ENCODE results near the gene ZNF668. TPM values are rescaled to one million over a fixed set of nuclear protein-coding genes. Genes with fewer than 3 reads are reported as not detected.

ZNF668 gene
- total RNA-seq, 1 experiment from 2014 or later = 21.5 TPM

DNA sequence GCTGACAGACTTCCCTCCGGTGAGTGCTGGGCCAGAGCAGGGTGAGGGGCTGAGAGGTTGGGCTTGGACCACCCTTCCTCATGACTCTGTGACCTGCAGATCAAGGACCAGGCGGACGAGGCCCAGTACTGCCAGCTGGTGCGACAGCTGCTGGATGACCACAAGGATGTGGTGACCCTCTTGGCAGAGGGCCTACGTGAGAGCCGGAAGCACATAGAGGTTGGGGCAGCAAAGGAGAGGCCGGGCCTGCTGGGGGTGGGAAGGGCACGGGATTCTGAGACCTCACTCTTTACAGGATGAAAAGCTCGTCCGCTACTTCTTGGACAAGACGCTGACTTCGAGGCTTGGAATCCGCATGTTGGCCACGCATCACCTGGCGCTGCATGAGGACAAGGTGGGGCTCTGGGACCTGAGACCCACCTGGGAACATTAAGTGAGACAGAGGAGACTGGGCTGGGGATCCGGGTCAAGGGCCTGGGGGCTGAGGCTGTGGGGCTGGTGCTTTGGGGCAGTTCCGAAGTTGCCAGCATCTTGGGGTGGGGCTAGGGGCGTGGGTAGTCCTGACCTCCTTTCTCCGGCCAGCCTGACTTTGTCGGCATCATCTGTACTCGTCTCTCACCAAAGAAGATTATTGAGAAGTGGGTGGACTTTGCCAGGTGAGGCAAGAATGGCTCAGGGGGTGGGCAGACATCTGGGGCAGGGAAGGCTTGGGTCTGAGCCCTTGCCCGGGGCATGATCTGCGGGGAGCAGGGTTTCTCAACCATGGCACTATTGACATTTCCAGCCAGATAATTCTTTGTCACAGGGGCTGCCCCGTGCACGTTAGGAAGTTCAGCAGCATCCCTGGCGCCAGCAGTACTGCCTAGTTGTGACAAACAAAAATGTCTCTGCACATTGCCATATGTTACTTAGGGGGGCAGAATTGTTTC, 36.3 kb upstream of the ZNF668 start:
- Histone ChIP-seq H3K4me1 (ENCODE audit: control insufficient read depth, insufficient read depth, low read length) (peaks cover 23% of the 10 kb centered on the region), H3K4me3 (ENCODE audit: low read depth in 2 of 2, low read length in 2 of 2) (no peak overlapping the region), H3K27me3 (ENCODE audit: control insufficient read depth, insufficient read depth, low read length) (no peaks in the 10 kb centered on the region), H3K9me3 (ENCODE audit: control insufficient read depth, insufficient read depth, low read depth, low read length) (no peaks in the 10 kb centered on the region), H3K36me3 (ENCODE audit: control insufficient read depth, insufficient read depth, low read length) (no peaks in the 10 kb centered on the region; the same call in 1 of the 2 replicates), H3K27ac (ENCODE audit: low read length) (no peak overlapping the region)
- CTCF ChIA-PET = no interaction called here
- no peak for TF ChIP-seq SIN3A (IDR thresholded peaks at IDR 0.05; ENCODE audit: borderline replicate concordance, insufficient read depth, low read depth, low read length)
- no peak for TF ChIP-seq TCF7L2 (IDR thresholded peaks at IDR 0.05; ENCODE audit: low read depth, low read length)
- TF ChIP-seq, protein P1, sequence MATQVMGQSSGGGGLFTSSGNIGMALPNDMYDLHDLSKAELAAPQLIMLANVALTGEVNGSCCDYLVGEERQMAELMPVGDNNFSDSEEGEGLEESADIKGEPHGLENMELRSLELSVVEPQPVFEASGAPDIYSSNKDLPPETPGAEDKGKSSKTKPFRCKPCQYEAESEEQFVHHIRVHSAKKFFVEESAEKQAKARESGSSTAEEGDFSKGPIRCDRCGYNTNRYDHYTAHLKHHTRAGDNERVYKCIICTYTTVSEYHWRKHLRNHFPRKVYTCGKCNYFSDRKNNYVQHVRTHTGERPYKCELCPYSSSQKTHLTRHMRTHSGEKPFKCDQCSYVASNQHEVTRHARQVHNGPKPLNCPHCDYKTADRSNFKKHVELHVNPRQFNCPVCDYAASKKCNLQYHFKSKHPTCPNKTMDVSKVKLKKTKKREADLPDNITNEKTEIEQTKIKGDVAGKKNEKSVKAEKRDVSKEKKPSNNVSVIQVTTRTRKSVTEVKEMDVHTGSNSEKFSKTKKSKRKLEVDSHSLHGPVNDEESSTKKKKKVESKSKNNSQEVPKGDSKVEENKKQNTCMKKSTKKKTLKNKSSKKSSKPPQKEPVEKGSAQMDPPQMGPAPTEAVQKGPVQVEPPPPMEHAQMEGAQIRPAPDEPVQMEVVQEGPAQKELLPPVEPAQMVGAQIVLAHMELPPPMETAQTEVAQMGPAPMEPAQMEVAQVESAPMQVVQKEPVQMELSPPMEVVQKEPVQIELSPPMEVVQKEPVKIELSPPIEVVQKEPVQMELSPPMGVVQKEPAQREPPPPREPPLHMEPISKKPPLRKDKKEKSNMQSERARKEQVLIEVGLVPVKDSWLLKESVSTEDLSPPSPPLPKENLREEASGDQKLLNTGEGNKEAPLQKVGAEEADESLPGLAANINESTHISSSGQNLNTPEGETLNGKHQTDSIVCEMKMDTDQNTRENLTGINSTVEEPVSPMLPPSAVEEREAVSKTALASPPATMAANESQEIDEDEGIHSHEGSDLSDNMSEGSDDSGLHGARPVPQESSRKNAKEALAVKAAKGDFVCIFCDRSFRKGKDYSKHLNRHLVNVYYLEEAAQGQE (IDR thresholded peaks at IDR 0.05; ENCODE audit: insufficient read depth in 1 of 2, low read depth in 2 of 2, low read length in 1 of 2) = no peak
- TF ChIP-seq, protein P2, sequence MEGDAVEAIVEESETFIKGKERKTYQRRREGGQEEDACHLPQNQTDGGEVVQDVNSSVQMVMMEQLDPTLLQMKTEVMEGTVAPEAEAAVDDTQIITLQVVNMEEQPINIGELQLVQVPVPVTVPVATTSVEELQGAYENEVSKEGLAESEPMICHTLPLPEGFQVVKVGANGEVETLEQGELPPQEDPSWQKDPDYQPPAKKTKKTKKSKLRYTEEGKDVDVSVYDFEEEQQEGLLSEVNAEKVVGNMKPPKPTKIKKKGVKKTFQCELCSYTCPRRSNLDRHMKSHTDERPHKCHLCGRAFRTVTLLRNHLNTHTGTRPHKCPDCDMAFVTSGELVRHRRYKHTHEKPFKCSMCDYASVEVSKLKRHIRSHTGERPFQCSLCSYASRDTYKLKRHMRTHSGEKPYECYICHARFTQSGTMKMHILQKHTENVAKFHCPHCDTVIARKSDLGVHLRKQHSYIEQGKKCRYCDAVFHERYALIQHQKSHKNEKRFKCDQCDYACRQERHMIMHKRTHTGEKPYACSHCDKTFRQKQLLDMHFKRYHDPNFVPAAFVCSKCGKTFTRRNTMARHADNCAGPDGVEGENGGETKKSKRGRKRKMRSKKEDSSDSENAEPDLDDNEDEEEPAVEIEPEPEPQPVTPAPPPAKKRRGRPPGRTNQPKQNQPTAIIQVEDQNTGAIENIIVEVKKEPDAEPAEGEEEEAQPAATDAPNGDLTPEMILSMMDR (IDR thresholded peaks at IDR 0.05) = no peak
- TF ChIP-seq POLR2AphosphoS5 (IDR thresholded peaks at IDR 0.05; ENCODE audit: low read depth, low read length) = no peak
- POLR2A ChIA-PET = no interaction called here
- no peak for DNase-seq (ENCODE audit: low read depth, low spot score)
- intact Hi-C loops (cut with micrococcal nuclease; ENCODE audit: unreplicated experiment) (no loop called here), in situ Hi-C loops (cut with HindIII; ENCODE audit: low pct_unique_long_range_greater_than_20kb, low sequenced_read_pairs) (no loop called here)
- ATAC-seq = no peak
- BruUV-seq (replicated peaks) = no TSS peak

DNA sequence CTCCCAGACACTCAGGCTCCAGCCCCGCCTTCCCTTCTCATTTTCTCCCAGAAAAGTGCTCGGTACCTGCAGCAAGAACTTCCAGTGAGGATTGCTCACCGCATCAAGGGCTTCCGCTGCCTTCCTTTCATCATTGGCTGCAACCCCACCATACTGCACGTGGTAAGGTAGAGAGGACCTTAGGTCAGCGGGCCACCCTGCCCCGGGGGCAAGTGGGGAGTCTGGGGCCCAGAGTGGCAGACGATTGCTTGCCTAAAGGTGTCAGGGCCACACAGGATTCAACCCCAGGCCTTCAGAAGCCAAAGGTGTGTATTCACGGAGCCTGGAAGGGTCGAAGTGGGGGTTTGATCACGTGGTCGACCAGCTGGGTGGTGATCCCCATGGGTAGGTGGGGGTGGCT, 35.6 kb upstream of the ZNF668 start:
- H3K4me3 ChIP-seq (ENCODE audit: low read depth in 2 of 2, low read length in 2 of 2) = no peak overlapping the region
- H3K27me3 ChIP-seq (ENCODE audit: control insufficient read depth, insufficient read depth, low read length) = no peaks in the 10 kb centered on the region
- H3K4me1 ChIP-seq (ENCODE audit: control insufficient read depth, insufficient read depth, low read length) = peaks cover 21% of the 10 kb centered on the region
- TF ChIP-seq, protein P1 (IDR thresholded peaks at IDR 0.05; ENCODE audit: insufficient read depth in 1 of 2, low read depth in 2 of 2, low read length in 1 of 2) = no peak
- TF ChIP-seq, protein P2 (IDR thresholded peaks at IDR 0.05) = no peak
- no peak for TF ChIP-seq POLR2AphosphoS5 (IDR thresholded peaks at IDR 0.05; ENCODE audit: low read depth, low read length)
- no peak for TF ChIP-seq SIN3A (IDR thresholded peaks at IDR 0.05; ENCODE audit: borderline replicate concordance, insufficient read depth, low read depth, low read length)
- no peak for TF ChIP-seq TCF7L2 (IDR thresholded peaks at IDR 0.05; ENCODE audit: low read depth, low read length)
- H3K27ac ChIP-seq (ENCODE audit: low read length) = no peak overlapping the region
- ChIA-PET CTCF (no interaction called here), POLR2A (no interaction called here)
- no TSS peak for BruUV-seq (replicated peaks)
- intact Hi-C loops (cut with micrococcal nuclease; ENCODE audit: unreplicated experiment) = no loop called here
- H3K36me3 ChIP-seq (ENCODE audit: control insufficient read depth, insufficient read depth, low read length) = no peaks in the 10 kb centered on the region; the same call in 1 of the 2 replicates
- in situ Hi-C loops (cut with HindIII; ENCODE audit: low pct_unique_long_range_greater_than_20kb, low sequenced_read_pairs) = no loop called here
- DNase-seq (ENCODE audit: low read depth, low spot score) (no peak), ATAC-seq (no peak)
- no peaks in the 10 kb centered on the region for H3K9me3 ChIP-seq (ENCODE audit: control insufficient read depth, insufficient read depth, low read depth, low read length)

Data from Panc1 (cell line).